ENCODE data around the gene SBNO2.

Gene SBNO2

GRCh38 chr19:1108291-1109031 is 65.6 kb downstream of the SBNO2 start:
- no peak for DNase-seq (ENCODE audit: low read depth, low spot score)

- DNase-seq (ENCODE audit: low read depth, low spot score): no peak
These were observed 66.3 kb downstream of the SBNO2 start for GRCh38 chr19:1107661-1108261.

- DNase-seq (ENCODE audit: low read depth, low spot score): no peak
These were observed 67.0 kb downstream of the SBNO2 start for GRCh38 chr19:1106841-1107660.

GRCh38 chr19:1105873-1106840 is 67.9 kb downstream of the SBNO2 start:
- no peak for DNase-seq (ENCODE audit: low read depth, low spot score)

- no peak for DNase-seq (ENCODE audit: low read depth, low spot score)
These were observed 68.8 kb downstream of the SBNO2 start for GRCh38 chr19:1105008-1105872.

- DNase-seq (ENCODE audit: low read depth, low spot score): no peak
These were observed 69.6 kb downstream of the SBNO2 start for GRCh38 chr19:1104311-1105007.

- peak; percentile 83 for DNase-seq (ENCODE audit: low read depth, low spot score)
These were observed 70.3 kb downstream of the SBNO2 start, which contains the start of gene GPX4 for GRCh38 chr19:1103708-1104310. GPX4 (plus strand) TSS chr19:1103994; CDS start chr19:1104044, 50 bp downstream.

- DNase-seq (ENCODE audit: low read depth, low spot score): no peak
These were observed 70.8 kb downstream of the SBNO2 start for GRCh38 chr19:1103132-1103707.

- no peak for DNase-seq (ENCODE audit: low read depth, low spot score)
These were observed 71.5 kb downstream of the SBNO2 start for GRCh38 chr19:1102407-1103131.

GRCh38 chr19:1101337-1101698 is 72.8 kb downstream of the SBNO2 start:
- no peak for DNase-seq (ENCODE audit: low read depth, low spot score)

GRCh38 chr19:1098177-1099051 is 75.7 kb downstream of the SBNO2 start:
- DNase-seq (ENCODE audit: low read depth, low spot score): no peak

GRCh38 chr19:1097810-1098176 is 76.3 kb downstream of the SBNO2 start:
- no peak for DNase-seq (ENCODE audit: low read depth, low spot score)

GRCh38 chr19:1094978-1095701 is 78.9 kb downstream of the SBNO2 start, which contains the start of gene POLR2E:
POLR2E (minus strand) TSS chr19:1095375; CDS start chr19:1095315, 60 bp downstream.
- peak; percentile 77 for DNase-seq (ENCODE audit: low read depth, low spot score)

GRCh38 chr19:1094655-1094977 is 79.5 kb downstream of the SBNO2 start:
- DNase-seq (ENCODE audit: low read depth, low spot score): no peak

- no peak for DNase-seq (ENCODE audit: low read depth, low spot score)
These were observed 80.1 kb downstream of the SBNO2 start for GRCh38 chr19:1093811-1094553.

- DNase-seq (ENCODE audit: low read depth, low spot score): no peak
These were observed 80.7 kb downstream of the SBNO2 start for GRCh38 chr19:1093330-1093729.

Measured in iPS DF 19.7 (cell line).